SK-N-SH (cell line): ENCODE data around the gene FRMPD3. TPM values are rescaled to one million over a fixed set of nuclear protein-coding genes. Genes with fewer than 3 reads are reported as not detected.

Source experiments
- CTCF ChIA-PET: fragments of 300-600, 350-600 bp; formaldehyde crosslinking; extraction: SDS; loops from one replicate; lab custom pipeline; 2021; lab: Yijun Ruan, JAX
- POLR2A ChIA-PET: fragments of 350-600 bp; sonication (Branson Sonifier 250); formaldehyde crosslinking; extraction: SDS; loops from one replicate; lab custom pipeline; 2020; ENCODE audit warnings: antibody characterized with exemption, inconsistent platforms; lab: Yijun Ruan, JAX
- DNase-seq: peaks from one replicate; pipeline ENCODE4 v3.0.0; 2012
- H2AFZ ChIP-seq: fragments of 200-600 bp; sonication (generic); 2 replicates; pipeline ENCODE4 v1.8.1; 2016; ENCODE audit warnings: antibody characterized with exemption, mild to moderate bottlenecking, low read depth
- H3F3A ChIP-seq: fragments of 200-600 bp; sonication (generic); replicated peaks from 2 replicates; pipeline ENCODE3; 2016; ENCODE audit warnings: antibody characterized with exemption, mild to moderate bottlenecking; ENCODE audit not compliant: insufficient read depth
- H3K27ac ChIP-seq, 2 experiments: fragments of 200-500 bp in 1 of 2; fragments of 200-600 bp in 1 of 2; sonication (Bioruptor generic) in 1 of 2; sonication (generic), shearing (Covaris generic) in 1 of 2; 2 replicates each; pipeline versions ENCODE4 v1.5.1 to v1.6.1; 2014 to 2016; ENCODE audit warnings: low read depth in 2 of 2, inconsistent platforms in 1 of 2, low read length in 1 of 2, mild to moderate bottlenecking in 1 of 2, mixed read lengths in 1 of 2
- H3K27me3 ChIP-seq: fragments of 200-600 bp; sonication (generic), shearing (Covaris generic); 2 replicates; pipeline ENCODE4 v1.6.1; 2016; ENCODE audit warnings: mixed run types; ENCODE audit not compliant: insufficient read depth
- H3K36me3 ChIP-seq, 2 experiments: fragments of 200-500 bp in 1 of 2; fragments of 200-600 bp in 1 of 2; sonication (Bioruptor generic) in 1 of 2; sonication (generic) in 1 of 2; replicated peaks in 1 of 2; 2 replicates each; pipeline versions ENCODE3 to v1.5.1; 2014 to 2016; ENCODE audit warnings: low read length in 1 of 2, mild to moderate bottlenecking in 1 of 2; ENCODE audit not compliant: insufficient read depth in 2 of 2, control insufficient read depth in 1 of 2
- H3K4me1 ChIP-seq, 2 experiments: fragments of 200-500 bp in 1 of 2; fragments of 200-600 bp in 1 of 2; sonication (Bioruptor generic) in 1 of 2; sonication (generic), shearing (Covaris generic) in 1 of 2; 2 replicates each; pipeline versions ENCODE4 v1.5.1 to v1.6.1; 2014 to 2016; ENCODE audit warnings: low read depth in 1 of 2, low read length in 1 of 2, mixed run types in 1 of 2; ENCODE audit not compliant: insufficient read depth in 2 of 2, control insufficient read depth in 1 of 2
- H3K4me2 ChIP-seq: fragments of 200-600 bp; sonication (generic), shearing (Covaris generic); 2 replicates; pipeline ENCODE4 v1.6.1; 2017; ENCODE audit warnings: mixed run types
- H3K4me3 ChIP-seq, 2 experiments: fragments of 200-500 bp in 1 of 2; fragments of 200-600 bp in 1 of 2; sonication (Bioruptor generic) in 1 of 2; sonication (generic), shearing (Covaris generic) in 1 of 2; 2 replicates each; pipeline versions ENCODE4 v1.5.1 to v1.8.1; 2014 to 2016; ENCODE audit warnings: low read depth in 2 of 2, inconsistent platforms in 1 of 2, low read length in 1 of 2, mild to moderate bottlenecking in 1 of 2, mixed read lengths in 1 of 2, moderate library complexity in 1 of 2
- H3K79me2 ChIP-seq: fragments of 200-600 bp; sonication (generic); 2 replicates; pipeline ENCODE4 v1.8.1; 2017; ENCODE audit warnings: mild to moderate bottlenecking; ENCODE audit not compliant: insufficient read depth
- H3K9ac ChIP-seq: fragments of 200-600 bp; sonication (generic); 2 replicates; pipeline ENCODE4 v1.6.1; 2017; ENCODE audit warnings: mixed run types
- H3K9me2 ChIP-seq: fragments of 200-600 bp; sonication (generic); 2 replicates; pipeline ENCODE4 v1.6.1; 2017; ENCODE audit warnings: mixed run types
- H3K9me3 ChIP-seq: fragments of 200-600 bp; sonication (generic); 2 replicates; pipeline ENCODE4 v1.6.1; 2017; ENCODE audit warnings: mixed run types, mild to moderate bottlenecking, moderate library complexity
- H4K20me1 ChIP-seq: fragments of 200-600 bp; sonication (generic); 2 replicates; pipeline ENCODE4 v1.6.1; 2017; ENCODE audit warnings: mild to moderate bottlenecking, mixed run types; ENCODE audit not compliant: insufficient read depth
- CHD2 ChIP-seq: fragments of 150-350 bp; IDR thresholded peaks from 2 replicates; pipeline ENCODE4 v1.6.1; 2018; ENCODE audit warnings: low read length; ENCODE audit not compliant: partially characterized antibody
- CTCF ChIP-seq: fragments of 200-600 bp; sonication (generic); IDR thresholded peaks from 2 replicates; pipeline ENCODE4 v1.6.1; 2017; ENCODE audit warnings: antibody characterized with exemption, mild to moderate bottlenecking, moderate library complexity
- EP300 ChIP-seq, 2 experiments: IDR thresholded peaks; 2 replicates each; pipeline versions ENCODE4 v1.4.0 to v1.6.1; 2012; ENCODE audit warnings: borderline replicate concordance in 1 of 2, low read depth in 1 of 2, low read length in 1 of 2
- FOXJ3 ChIP-seq: sonication (generic); formaldehyde crosslinking; IDR thresholded peaks from 2 replicates; pipeline ENCODE4 v1.5.1; 2020; ENCODE audit warnings: mild to moderate bottlenecking, missing genetic modification reagents
- JUND ChIP-seq: IDR thresholded peaks from 2 replicates; pipeline ENCODE4 v1.4.0; 2012
- MEF2A ChIP-seq: IDR thresholded peaks from 2 replicates; pipeline ENCODE4 v1.4.0; 2012; ENCODE audit warnings: low read depth, borderline replicate concordance
- NFIC ChIP-seq: IDR thresholded peaks from 2 replicates; pipeline ENCODE4 v1.4.0; 2012; ENCODE audit warnings: borderline replicate concordance
- TEAD4 ChIP-seq: IDR thresholded peaks from 2 replicates; pipeline ENCODE4 v1.4.0; 2012; ENCODE audit warnings: mild to moderate bottlenecking, borderline replicate concordance; ENCODE audit not compliant: insufficient read depth
- YY1 ChIP-seq: IDR thresholded peaks from 2 replicates; pipeline ENCODE4 v1.4.0; 2012; ENCODE audit warnings: low read depth, mild to moderate bottlenecking
- WGBS: methylation state at CpG from one replicate; pipeline ENCODE4 v1.1.6; 2017; ENCODE audit warnings: low lambda C conversion rate; 5-methylcytosine and 5-hydroxymethylcytosine counted together
- polyA plus RNA-seq, 3 experiments: library from polyadenylated mRNA; depleted of rRNA; stranded (reverse); fragments of >200 nt; gene quantifications; 2 replicates each; pipeline ENCODE4 v1.2.3, GENCODE V29; 2012
- TF ChIP-seq, protein P1 (sequence below): IDR thresholded peaks from 2 replicates; pipeline ENCODE4 v1.4.0; 2012; ENCODE audit warnings: low read depth
- TF ChIP-seq, protein P2 (sequence below): IDR thresholded peaks from 2 replicates; pipeline ENCODE4 v1.4.0; 2012; ENCODE audit warnings: low read depth, borderline replicate concordance
- TF ChIP-seq, protein P3 (sequence below): IDR thresholded peaks from 2 replicates; pipeline ENCODE4 v1.6.1; 2012; ENCODE audit warnings: mild to moderate bottlenecking, low read depth, low read length, moderate library complexity

The FRMPD3 gene
- polyA plus RNA-seq, 1 of the 3 experiments (the other 2 are of a cell fraction), result 0.03 TPM

- no peak for TF ChIP-seq CHD2
- TF ChIP-seq FOXJ3, result no peak
- TF ChIP-seq, protein P1, sequence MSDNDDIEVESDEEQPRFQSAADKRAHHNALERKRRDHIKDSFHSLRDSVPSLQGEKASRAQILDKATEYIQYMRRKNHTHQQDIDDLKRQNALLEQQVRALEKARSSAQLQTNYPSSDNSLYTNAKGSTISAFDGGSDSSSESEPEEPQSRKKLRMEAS, result no peak
- TF ChIP-seq MEF2A, result no peak
- TF ChIP-seq, protein P2, sequence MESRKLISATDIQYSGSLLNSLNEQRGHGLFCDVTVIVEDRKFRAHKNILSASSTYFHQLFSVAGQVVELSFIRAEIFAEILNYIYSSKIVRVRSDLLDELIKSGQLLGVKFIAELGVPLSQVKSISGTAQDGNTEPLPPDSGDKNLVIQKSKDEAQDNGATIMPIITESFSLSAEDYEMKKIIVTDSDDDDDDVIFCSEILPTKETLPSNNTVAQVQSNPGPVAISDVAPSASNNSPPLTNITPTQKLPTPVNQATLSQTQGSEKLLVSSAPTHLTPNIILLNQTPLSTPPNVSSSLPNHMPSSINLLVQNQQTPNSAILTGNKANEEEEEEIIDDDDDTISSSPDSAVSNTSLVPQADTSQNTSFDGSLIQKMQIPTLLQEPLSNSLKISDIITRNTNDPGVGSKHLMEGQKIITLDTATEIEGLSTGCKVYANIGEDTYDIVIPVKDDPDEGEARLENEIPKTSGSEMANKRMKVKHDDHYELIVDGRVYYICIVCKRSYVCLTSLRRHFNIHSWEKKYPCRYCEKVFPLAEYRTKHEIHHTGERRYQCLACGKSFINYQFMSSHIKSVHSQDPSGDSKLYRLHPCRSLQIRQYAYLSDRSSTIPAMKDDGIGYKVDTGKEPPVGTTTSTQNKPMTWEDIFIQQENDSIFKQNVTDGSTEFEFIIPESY, result no peak
- no peak for TF ChIP-seq TEAD4
Measured at GRCh38 chrX:107467271-107467670, 17.8 kb downstream of the FRMPD3 start (continued).

- Histone ChIP-seq H3K4me1 (no peaks in the 10 kb centered on the region), H3K9ac (no peak overlapping the region), H3K27me3 (peaks cover 21% of the 10 kb centered on the region; the same call in 1 of the 2 replicates), H3K27ac (no peak overlapping the region), H3K36me3 (no peaks in the 10 kb centered on the region), H4K20me1 (no peaks in the 10 kb centered on the region), H3K4me3 (no peak overlapping the region), H3K4me2 (no peak overlapping the region), H3K9me2 (no peaks in the 10 kb centered on the region), H3K79me2 (no peaks in the 10 kb centered on the region), H3K9me3 (no peaks in the 10 kb centered on the region), H3F3A (no peaks in the 10 kb centered on the region), H2AFZ (no peak overlapping the region)
- TF ChIP-seq FOXJ3, result no peak
- no peak for TF ChIP-seq JUND
- TF ChIP-seq CTCF, result no peak
- TF ChIP-seq YY1, result no peak
- TF ChIP-seq, protein P3, sequence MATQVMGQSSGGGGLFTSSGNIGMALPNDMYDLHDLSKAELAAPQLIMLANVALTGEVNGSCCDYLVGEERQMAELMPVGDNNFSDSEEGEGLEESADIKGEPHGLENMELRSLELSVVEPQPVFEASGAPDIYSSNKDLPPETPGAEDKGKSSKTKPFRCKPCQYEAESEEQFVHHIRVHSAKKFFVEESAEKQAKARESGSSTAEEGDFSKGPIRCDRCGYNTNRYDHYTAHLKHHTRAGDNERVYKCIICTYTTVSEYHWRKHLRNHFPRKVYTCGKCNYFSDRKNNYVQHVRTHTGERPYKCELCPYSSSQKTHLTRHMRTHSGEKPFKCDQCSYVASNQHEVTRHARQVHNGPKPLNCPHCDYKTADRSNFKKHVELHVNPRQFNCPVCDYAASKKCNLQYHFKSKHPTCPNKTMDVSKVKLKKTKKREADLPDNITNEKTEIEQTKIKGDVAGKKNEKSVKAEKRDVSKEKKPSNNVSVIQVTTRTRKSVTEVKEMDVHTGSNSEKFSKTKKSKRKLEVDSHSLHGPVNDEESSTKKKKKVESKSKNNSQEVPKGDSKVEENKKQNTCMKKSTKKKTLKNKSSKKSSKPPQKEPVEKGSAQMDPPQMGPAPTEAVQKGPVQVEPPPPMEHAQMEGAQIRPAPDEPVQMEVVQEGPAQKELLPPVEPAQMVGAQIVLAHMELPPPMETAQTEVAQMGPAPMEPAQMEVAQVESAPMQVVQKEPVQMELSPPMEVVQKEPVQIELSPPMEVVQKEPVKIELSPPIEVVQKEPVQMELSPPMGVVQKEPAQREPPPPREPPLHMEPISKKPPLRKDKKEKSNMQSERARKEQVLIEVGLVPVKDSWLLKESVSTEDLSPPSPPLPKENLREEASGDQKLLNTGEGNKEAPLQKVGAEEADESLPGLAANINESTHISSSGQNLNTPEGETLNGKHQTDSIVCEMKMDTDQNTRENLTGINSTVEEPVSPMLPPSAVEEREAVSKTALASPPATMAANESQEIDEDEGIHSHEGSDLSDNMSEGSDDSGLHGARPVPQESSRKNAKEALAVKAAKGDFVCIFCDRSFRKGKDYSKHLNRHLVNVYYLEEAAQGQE, result no peak
- no peak for TF ChIP-seq MEF2A
- TF ChIP-seq, protein P2, result no peak
- no peak for TF ChIP-seq NFIC
- TF ChIP-seq EP300 (IDR thresholded peaks at IDR 0.05; ENCODE audit: borderline replicate concordance in 1 of 2, low read depth in 1 of 2, low read length in 1 of 2), result no peak
- ChIA-PET POLR2A (no interaction called here), CTCF (interaction anchor here (1.0 kb wide), 1 partner anchor 41 kb away, joined by 3 read pairs; no protein-coding TSS in a partner anchor)
- no peak for DNase-seq
- WGBS, result 26% methylated on average over 2 of the region's 2 CpGs
Measured at GRCh38 chrX:107470198-107470597, 20.7 kb downstream of the FRMPD3 start.
